Dendritic cell treated with granulocyte-macrophage colony-stimulating factor and Interleukin-4, amounts not matched to agents 40 ng/mL and 50 ng/mL, for 4 days (primary cell): Measurements from ENCODE around the gene CDK4.

Experiments used
- H3K27ac Mint-ChIP-seq: one replicate; pipeline ENCODE4 v1.8.0; 2022; ENCODE audit warnings: mild to moderate bottlenecking, mixed read lengths
- H3K27me3 Mint-ChIP-seq: one replicate; pipeline ENCODE4 v1.8.0; 2022; ENCODE audit warnings: mild to moderate bottlenecking, mixed read lengths
- H3K36me3 Mint-ChIP-seq: one replicate; pipeline ENCODE4 v1.8.0; 2022; ENCODE audit warnings: low read depth, mixed read lengths
- H3K4me1 Mint-ChIP-seq: one replicate; pipeline ENCODE4 v1.8.0; 2022; ENCODE audit warnings: low read depth, mixed read lengths
- H3K4me3 Mint-ChIP-seq: one replicate; pipeline ENCODE4 v1.8.0; 2022; ENCODE audit warnings: mild to moderate bottlenecking, moderate library complexity, mixed read lengths
- H3K9me3 Mint-ChIP-seq: one replicate; pipeline ENCODE4 v1.8.0; 2022; ENCODE audit warnings: mixed read lengths
- intact Hi-C: fragments of 100-400 bp; cut with micrococcal nuclease; formaldehyde crosslinking; loops from one replicate; pipeline ENCODE4 v1.15.0; 2022

Gene CDK4

GRCh38 chr12:57756406-57757341 is 4.6 kb upstream of the CDK4 start:
- Mint-ChIP-seq H3K4me1 (peaks cover 70% of the 10 kb centered on the region), H3K27ac (peak overlapping the region; percentile 84), H3K27me3 (peaks cover 7% of the 10 kb centered on the region), H3K36me3 (peaks cover 37% of the 10 kb centered on the region), H3K9me3 (no peaks in the 10 kb centered on the region), H3K4me3 (peak overlapping the region; percentile 78)
- intact Hi-C loops = loop anchor here (2.0 kb wide), 1 partner anchor 16 kb away; the partner anchor contains the start of genes EEF1AKMT3 and METTL1

- intact Hi-C loops = loop anchor here (2.0 kb wide), 1 partner anchor 17 kb away; the partner anchor contains the start of genes EEF1AKMT3 and METTL1
- peaks cover 47% of the 10 kb centered on the region for H3K36me3 Mint-ChIP-seq
- peaks cover 74% of the 10 kb centered on the region for H3K4me1 Mint-ChIP-seq
- no peaks in the 10 kb centered on the region for H3K9me3 Mint-ChIP-seq
- peak overlapping the region; percentile 78 for H3K4me3 Mint-ChIP-seq
- H3K27me3 Mint-ChIP-seq = peaks cover 7% of the 10 kb centered on the region
- H3K27ac Mint-ChIP-seq = peak overlapping the region; percentile 84
These were observed 3.6 kb upstream of the CDK4 start for GRCh38 chr12:57755454-57756372.

- intact Hi-C loops = no loop called here
- H3K9me3 Mint-ChIP-seq = no peaks in the 10 kb centered on the region
- no peak overlapping the region for H3K27ac Mint-ChIP-seq
- peaks cover 52% of the 10 kb centered on the region for H3K36me3 Mint-ChIP-seq
- peak overlapping the region; percentile 78 for H3K4me3 Mint-ChIP-seq
- peaks cover 74% of the 10 kb centered on the region for H3K4me1 Mint-ChIP-seq
- peaks cover 7% of the 10 kb centered on the region for H3K27me3 Mint-ChIP-seq
These were observed 3.0 kb upstream of the CDK4 start for GRCh38 chr12:57755194-57755453.

GRCh38 chr12:57754411-57755193 is 2.5 kb upstream of the CDK4 start, which contains the start of gene MARCHF9:
Gene MARCHF9 (plus strand): TSS chr12:57755103. CDS start chr12:57755529, 426 bp downstream.
- H3K4me3 Mint-ChIP-seq = peak within 1 kb of the TSS; percentile 78
- intact Hi-C loops = loop anchor here (5.0 kb wide), 1 partner anchor 207 kb away; the partner anchor contains the start of gene DCTN2
- peaks cover 7% of the 10 kb centered on the region for H3K27me3 Mint-ChIP-seq
- H3K27ac Mint-ChIP-seq = peak within 1 kb of the TSS; percentile 84
- no peaks in the 10 kb centered on the region for H3K9me3 Mint-ChIP-seq
- peaks cover 69% of the 10 kb centered on the region for H3K4me1 Mint-ChIP-seq
- peaks cover 53% of the 10 kb centered on the region for H3K36me3 Mint-ChIP-seq

GRCh38 chr12:57753756-57754337 is 1.7 kb upstream of the CDK4 start:
- Mint-ChIP-seq H3K27ac (peak overlapping the region; percentile 83), H3K36me3 (peaks cover 53% of the 10 kb centered on the region), H3K4me3 (peak overlapping the region; percentile 74), H3K27me3 (peaks cover 7% of the 10 kb centered on the region), H3K4me1 (peaks cover 69% of the 10 kb centered on the region), H3K9me3 (no peaks in the 10 kb centered on the region)
- intact Hi-C loops = loop anchor here (2.0 to 5.0 kb wide), 2 partner anchors 61 to 207 kb away; partner anchors contain the start of gene DCTN2

GRCh38 chr12:57752668-57753000 is 524 bp upstream of the CDK4 start:
- peaks cover 63% of the 10 kb centered on the region for H3K4me1 Mint-ChIP-seq
- no peaks in the 10 kb centered on the region for H3K9me3 Mint-ChIP-seq
- intact Hi-C loops = loop anchor here (2.0 to 5.0 kb wide), 2 partner anchors 60 to 205 kb away; partner anchors contain the start of gene DCTN2
- peaks cover 7% of the 10 kb centered on the region for H3K27me3 Mint-ChIP-seq
- H3K4me3 Mint-ChIP-seq = peak overlapping the region; percentile 81
- peaks cover 53% of the 10 kb centered on the region for H3K36me3 Mint-ChIP-seq
- peak overlapping the region; percentile 83 for H3K27ac Mint-ChIP-seq

GRCh38 chr12:57751432-57751787 is 700 bp downstream of the CDK4 start:
- H3K9me3 Mint-ChIP-seq = no peaks in the 10 kb centered on the region
- peaks cover 7% of the 10 kb centered on the region for H3K27me3 Mint-ChIP-seq
- H3K4me1 Mint-ChIP-seq = peaks cover 64% of the 10 kb centered on the region
- intact Hi-C loops = loop anchor here (5.0 kb wide), 1 partner anchor 204 kb away; the partner anchor contains the start of gene DCTN2
- peaks cover 56% of the 10 kb centered on the region for H3K36me3 Mint-ChIP-seq
- peak overlapping the region; percentile 83 for H3K27ac Mint-ChIP-seq
- peak overlapping the region; percentile 81 for H3K4me3 Mint-ChIP-seq

GRCh38 chr12:57750561-57751431 is 1.3 kb downstream of the CDK4 start:
- peaks cover 66% of the 10 kb centered on the region for H3K4me1 Mint-ChIP-seq

GRCh38 chr12:57749061-57749460 is 3.0 kb downstream of the CDK4 start:
- peaks cover 68% of the 10 kb centered on the region for H3K4me1 Mint-ChIP-seq
- no peak overlapping the region for H3K4me3 Mint-ChIP-seq
- H3K9me3 Mint-ChIP-seq = no peaks in the 10 kb centered on the region
- peaks cover 73% of the 10 kb centered on the region for H3K36me3 Mint-ChIP-seq
- intact Hi-C loops = no loop called here
- no peaks in the 10 kb centered on the region for H3K27me3 Mint-ChIP-seq
- H3K27ac Mint-ChIP-seq = no peak overlapping the region

More at GRCh38 chr12:57750561-57751431, 1.3 kb downstream of the CDK4 start:
- Mint-ChIP-seq H3K9me3 (no peaks in the 10 kb centered on the region), H3K36me3 (peaks cover 62% of the 10 kb centered on the region), H3K27ac (peak overlapping the region; percentile 83), H3K4me3 (peak overlapping the region; percentile 81), H3K27me3 (peaks cover 7% of the 10 kb centered on the region)
- intact Hi-C loops = loop anchor here (5.0 kb wide), 1 partner anchor 203 kb away; the partner anchor contains the start of gene DCTN2

GRCh38 chr12:57746025-57746424 is 6.1 kb downstream of the CDK4 start:
- intact Hi-C loops = no loop called here

GRCh38 chr12:57745485-57745881 is 6.6 kb downstream of the CDK4 start:
- Mint-ChIP-seq H3K4me3 (peak overlapping the region; percentile 96), H3K9me3 (no peaks in the 10 kb centered on the region), H3K27me3 (no peaks in the 10 kb centered on the region), H3K4me1 (peaks cover 60% of the 10 kb centered on the region), H3K27ac (peak overlapping the region; percentile 99), H3K36me3 (peaks cover 56% of the 10 kb centered on the region)
- intact Hi-C loops = no loop called here

More at GRCh38 chr12:57746025-57746424, 6.1 kb downstream of the CDK4 start:
- no peaks in the 10 kb centered on the region for H3K27me3 Mint-ChIP-seq
- peaks cover 61% of the 10 kb centered on the region for H3K36me3 Mint-ChIP-seq
- peak overlapping the region; percentile 96 for H3K4me3 Mint-ChIP-seq
- H3K27ac Mint-ChIP-seq = peak overlapping the region; percentile 99
- peaks cover 60% of the 10 kb centered on the region for H3K4me1 Mint-ChIP-seq
- no peaks in the 10 kb centered on the region for H3K9me3 Mint-ChIP-seq
